GM19351 (cell line): ENCODE measurements around the gene POLR2E.

Experiments used
- ATAC-seq: cut with Tn5 transposase; IDR thresholded peaks from one replicate; pipeline ENCODE4 v1.9.1; 2021; ENCODE audit warnings: mild to moderate bottlenecking, moderate library complexity; ENCODE audit not compliant: unreplicated experiment

POLR2E gene

GRCh38 chr19:1051791-1052190 is 43.4 kb downstream of the POLR2E start:
- no peak for ATAC-seq

DNA sequence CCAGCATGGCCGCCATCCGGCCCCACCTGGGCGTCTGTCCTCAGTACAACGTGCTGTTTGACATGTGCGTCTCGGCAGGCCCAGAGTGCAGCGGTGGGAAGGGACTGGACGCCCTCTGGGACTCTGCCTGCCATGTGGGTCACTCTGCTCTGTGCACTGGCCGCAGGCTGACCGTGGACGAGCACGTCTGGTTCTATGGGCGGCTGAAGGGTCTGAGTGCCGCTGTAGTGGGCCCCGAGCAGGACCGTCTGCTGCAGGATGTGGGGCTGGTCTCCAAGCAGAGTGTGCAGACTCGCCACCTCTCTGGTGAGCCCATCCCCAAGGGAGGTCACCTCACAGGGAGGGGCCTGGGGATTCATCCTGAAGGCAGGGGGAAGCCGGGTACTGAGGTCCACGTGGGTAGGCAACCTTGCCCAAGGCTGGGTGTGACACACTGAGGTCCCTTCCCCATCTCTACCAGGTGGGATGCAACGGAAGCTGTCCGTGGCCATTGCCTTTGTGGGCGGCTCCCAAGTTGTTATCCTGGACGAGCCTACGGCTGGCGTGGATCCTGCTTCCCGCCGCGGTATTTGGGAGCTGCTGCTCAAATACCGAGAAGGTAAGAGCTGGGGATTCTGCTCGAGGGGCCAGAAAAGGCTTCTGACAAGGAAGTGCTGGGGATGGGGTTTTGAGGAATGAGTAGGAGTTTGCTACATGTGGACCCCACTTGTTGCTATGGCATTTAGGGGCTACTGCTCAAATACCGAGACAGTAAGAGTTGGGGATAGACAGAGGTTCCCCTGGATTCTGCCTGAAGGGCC is 44.0 kb downstream of the POLR2E start:
- no peak for ATAC-seq

- no peak for ATAC-seq
These were observed 45.4 kb downstream of the POLR2E start for GRCh38 chr19:1049800-1050199.

DNA sequence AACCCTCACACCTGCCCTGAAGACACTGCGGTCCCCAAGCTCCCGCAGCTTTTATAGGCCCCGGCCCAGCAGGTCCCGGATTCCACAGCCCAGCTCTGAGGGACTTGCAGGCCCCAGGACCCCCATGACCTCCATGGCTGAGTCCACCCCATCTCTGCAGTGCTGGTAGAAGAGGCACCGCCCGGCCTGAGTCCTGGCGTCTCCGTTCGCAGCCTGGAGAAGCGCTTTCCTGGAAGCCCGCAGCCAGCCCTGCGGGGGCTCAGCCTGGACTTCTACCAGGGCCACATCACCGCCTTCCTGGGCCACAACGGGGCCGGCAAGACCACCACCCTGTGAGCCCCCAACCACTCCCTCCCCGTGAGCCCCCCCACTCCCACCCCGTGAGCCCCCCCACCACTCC is 46.1 kb downstream of the POLR2E start:
- ATAC-seq, result no peak

DNA sequence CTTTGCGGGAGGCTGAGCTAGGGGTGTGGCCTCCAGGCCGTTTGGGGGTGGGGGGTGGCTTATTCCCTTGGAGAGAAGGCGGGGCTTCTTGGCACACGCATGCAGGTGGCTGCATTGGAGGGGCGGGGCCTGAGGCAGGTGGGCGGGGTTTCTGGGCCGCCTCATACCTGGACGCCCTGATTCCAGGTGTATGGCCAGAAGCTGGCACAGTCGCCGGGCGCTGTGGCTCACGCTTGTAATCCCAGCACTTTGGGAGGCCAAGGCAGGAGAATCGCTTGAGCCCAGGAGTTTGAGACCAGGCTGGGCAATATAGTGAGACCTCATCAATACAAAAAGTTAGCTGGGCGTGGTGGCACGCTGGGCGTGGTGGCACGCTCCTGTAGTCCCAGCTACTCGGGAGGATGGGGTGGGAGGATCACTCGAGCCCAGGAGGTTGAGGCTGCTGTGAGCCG is 47.5 kb downstream of the POLR2E start:
- ATAC-seq, result no peak

DNA sequence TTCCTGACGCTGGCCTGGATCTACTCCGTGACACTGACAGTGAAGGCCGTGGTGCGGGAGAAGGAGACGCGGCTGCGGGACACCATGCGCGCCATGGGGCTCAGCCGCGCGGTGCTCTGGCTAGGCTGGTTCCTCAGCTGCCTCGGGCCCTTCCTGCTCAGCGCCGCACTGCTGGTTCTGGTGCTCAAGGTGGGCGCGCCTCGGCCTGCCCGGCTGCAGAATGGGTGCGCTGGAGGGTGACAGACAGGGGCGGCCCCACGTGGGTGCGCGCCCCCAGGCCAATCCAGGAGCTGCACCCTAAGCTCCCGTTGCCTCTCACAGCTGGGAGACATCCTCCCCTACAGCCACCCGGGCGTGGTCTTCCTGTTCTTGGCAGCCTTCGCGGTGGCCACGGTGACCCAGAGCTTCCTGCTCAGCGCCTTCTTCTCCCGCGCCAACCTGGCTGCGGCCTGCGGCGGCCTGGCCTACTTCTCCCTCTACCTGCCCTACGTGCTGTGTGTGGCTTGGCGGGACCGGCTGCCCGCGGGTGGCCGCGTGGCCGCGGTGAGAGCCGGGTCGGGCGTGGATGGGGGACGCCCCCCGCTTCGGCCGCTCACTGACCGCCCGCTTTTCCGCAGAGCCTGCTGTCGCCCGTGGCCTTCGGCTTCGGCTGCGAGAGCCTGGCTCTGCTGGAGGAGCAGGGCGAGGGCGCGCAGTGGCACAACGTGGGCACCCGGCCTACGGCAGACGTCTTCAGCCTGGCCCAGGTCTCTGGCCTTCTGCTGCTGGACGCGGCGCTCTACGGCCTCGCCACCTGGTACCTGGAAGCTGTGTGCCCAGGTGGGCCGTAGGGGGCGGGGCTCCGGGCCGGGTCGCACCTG is 48.1 kb downstream of the POLR2E start:
- no peak for ATAC-seq

DNA sequence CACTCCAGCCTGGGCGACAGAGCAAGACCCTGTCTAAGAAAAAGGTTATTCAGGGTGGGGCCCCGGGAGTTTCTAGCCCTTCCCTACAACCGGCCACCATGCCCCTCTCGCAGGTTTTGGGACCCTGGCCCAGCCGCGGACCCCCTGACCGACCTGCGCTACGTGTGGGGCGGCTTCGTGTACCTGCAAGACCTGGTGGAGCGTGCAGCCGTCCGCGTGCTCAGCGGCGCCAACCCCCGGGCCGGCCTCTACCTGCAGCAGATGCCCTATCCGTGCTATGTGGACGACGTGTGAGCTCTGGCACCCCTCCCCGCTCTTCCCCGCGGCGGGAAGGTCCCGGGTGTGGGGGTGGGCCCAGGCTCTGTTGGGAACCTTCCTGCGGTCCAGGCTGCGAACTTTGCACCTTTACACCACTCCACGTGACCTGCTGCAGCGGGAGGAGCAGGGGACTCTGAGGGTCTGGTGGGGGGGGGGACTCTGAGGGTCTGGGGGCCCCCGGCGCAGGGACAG is 49.0 kb downstream of the POLR2E start:
- no peak for ATAC-seq

DNA sequence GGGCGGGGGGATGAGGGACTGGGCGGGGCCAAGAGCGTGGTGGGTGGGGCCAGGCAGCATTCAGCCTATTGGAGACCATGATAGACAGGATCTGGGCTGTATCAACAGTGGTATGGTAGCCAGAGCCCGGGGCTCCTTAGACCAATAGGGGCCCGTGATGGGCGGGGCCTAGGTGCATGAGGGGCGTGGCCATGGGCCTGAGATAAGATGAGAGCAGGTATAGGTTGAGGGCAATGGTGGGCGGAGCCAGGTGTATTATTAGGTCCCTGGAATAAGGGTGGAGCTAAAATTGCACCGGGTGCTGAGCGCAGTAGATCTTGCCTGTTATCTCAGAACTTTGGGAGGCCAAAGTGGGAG is 50.0 kb downstream of the POLR2E start:
- no peak for ATAC-seq

DNA sequence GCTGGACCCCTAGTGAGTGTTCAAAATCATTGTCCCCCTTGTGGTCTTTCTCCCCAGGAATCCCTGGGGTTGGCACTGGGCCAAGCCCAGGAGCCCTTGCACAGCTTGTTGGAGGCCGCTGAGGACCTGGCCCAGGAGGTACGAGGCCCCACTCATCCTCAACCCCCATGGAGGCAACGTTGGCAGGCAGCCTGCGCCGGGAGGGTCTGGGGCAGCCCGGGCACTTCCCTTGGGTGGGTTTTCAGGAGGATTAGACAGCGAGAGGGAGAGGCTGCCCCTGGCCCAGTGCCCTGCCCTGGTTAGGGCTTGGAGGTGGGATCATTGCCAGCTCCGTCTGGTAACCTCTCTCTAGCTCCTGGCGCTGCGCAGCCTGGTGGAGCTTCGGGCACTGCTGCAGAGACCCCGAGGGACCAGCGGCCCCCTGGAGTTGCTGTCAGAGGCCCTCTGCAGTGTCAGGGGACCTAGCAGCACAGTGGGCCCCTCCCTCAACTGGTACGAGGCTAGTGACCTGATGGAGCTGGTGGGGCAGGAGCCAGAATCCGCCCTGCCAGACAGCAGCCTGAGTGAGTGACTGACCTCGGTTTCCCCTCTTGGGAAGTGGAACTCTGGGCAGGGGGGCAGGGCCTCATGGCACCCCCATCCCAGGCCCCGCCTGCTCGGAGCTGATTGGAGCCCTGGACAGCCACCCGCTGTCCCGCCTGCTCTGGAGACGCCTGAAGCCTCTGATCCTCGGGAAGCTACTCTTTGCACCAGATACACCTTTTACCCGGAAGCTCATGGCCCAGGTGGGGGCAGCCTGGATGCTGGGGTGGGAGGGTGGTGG is 52.3 kb downstream of the POLR2E start:
- no peak for ATAC-seq

DNA sequence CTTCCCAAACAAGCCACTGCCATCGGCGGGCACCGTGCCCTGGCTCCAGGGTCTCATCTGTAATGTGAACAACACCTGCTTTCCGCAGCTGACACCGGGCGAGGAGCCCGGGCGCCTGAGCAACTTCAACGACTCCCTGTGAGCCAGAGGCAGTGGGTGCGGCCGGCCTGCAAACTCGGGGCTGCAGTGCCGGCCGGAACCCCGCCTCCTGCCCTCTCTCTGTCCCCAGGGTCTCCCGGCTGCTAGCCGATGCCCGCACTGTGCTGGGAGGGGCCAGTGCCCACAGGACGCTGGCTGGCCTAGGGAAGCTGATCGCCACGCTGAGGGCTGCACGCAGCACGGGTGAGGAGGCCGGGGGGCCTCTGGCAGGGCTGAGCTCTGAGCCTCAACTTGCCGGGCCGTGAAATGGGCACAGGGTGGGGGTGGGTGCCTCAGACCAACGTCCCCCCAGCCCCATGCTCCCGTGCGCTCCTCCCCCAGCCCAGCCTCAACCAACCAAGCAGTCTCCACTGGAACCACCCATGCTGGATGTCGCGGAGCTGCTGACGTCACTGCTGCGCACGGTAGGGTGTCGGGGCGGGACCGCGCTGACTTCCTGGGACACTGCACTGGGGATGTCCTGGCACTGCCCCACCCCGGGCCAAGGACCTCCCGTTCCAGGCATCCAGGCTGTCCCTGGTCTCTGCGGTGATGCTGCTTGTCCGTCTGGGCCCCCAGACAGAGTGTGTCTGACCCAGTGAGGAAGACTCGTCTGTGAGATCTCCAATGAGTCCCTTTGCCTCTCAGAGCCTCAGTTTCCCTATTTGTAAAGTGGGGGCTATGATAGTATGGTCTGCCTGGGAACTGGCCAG is 53.1 kb downstream of the POLR2E start:
- no peak for ATAC-seq

DNA sequence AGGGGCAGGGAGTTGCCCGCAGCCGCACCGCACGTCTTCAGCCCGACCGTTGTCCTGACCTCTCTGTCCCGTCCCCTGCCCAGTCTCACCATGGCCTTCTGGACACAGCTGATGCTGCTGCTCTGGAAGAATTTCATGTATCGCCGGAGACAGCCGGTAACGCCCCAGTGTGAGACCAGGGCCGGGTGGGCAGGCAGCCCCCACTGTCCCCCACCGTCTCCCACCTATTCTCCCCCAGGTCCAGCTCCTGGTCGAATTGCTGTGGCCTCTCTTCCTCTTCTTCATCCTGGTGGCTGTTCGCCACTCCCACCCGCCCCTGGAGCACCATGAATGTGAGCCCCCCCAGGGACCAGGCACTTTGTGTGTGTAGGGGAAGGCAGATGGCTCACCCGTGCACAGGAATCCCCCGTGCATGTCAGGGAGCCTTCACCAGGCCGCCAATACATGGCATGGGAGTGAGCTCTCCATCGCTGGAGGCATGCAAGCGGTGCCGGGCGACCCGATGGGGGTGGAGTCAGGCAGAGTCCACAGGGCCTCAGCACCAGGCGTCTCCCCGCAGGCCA is 53.8 kb downstream of the POLR2E start:
- ATAC-seq, result no peak

DNA sequence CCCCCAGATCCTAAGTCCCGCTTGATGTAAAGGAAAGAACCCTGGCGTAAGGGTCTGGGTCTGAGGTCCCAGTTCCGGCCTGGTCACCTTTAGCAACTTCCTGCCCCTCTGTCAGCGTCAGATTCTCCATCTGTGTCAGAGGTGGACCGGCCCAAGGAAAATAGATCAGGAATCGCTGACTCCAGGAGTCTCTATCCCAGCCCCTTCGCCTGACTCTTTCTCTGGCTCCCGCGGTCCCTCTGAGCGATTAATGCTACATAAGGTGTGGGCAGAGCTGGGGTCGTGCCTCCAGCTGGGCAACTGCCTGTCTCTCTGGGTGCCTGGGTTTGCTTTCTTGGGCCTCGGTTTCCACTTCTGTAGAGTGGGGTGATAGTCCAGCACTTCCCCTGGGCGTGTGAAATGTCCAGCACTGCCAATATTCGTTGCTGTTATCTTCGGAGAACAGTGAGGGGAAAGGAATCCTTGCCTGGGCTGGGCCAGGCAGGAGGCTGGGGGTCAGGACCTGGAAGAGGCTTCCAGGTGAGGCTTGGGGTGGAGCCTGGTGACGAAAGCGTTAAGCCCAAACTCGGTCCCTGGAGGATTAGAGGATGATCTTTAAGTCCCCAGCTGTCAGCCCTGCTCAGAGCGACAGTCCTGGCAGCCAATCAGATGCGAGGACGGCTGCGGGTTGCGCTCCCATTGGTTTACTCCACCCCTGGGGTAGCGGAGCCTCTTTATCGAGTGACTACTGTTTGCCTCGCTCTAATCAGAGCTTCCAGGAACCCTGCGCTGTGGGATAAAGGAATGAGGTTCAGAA is 54.5 kb downstream of the POLR2E start:
- peak; percentile 56 for ATAC-seq

- peak; percentile 74 for ATAC-seq
These were observed 55.3 kb downstream of the POLR2E start, which contains the start of gene ABCA7 for GRCh38 chr19:1039646-1040475. Gene ABCA7, plus strand, starts transcription at chr19:1040107. Its CDS starts 1,255 bp downstream, at chr19:1041362.

DNA sequence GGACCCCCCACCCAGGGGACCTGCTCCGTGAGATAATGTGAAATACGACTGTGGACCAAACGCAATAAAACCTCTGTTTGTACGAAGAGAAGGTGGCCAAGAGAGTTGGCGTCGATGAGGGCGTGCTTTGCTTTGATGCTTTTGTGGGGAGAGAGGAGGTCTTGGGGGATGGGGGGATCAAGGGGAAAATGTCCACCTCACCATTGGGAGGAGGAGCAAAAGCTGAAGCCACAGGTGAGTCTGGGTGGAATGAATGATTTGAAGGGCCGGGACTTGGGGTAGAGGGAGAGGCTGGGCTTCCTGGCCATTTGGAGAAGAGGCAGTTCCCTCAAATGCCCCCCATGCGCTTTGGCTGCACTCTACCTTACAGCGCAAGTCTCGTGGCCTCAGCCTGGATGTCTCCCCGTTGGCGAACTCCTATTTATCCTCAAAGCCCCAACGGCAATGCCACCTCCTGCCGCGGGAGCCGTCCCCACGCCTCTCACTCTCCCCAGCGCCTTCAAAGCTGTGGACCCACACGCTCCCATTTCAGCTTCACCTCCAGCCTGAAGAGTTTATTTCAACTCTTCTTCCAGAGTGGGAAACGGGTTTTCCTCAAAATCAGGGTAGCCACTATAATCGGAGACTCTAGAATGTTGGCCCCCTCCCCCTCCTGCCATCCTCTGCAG is 56.1 kb downstream of the POLR2E start:
- no peak for ATAC-seq

- no peak for ATAC-seq
These were observed 57.5 kb downstream of the POLR2E start for GRCh38 chr19:1037621-1038064.
